GM18498 (cell line): Measurements from ENCODE around the gene MRLN.
"Not testable (repeated sequence)": the region's sequence is repeated elsewhere in the genome, so short reads cannot be mapped to it uniquely, and the experiment has no call there.

Experiments used
- ATAC-seq: cut with Tn5 transposase; IDR thresholded peaks from one replicate; pipeline ENCODE4 v1.9.1; 2021; ENCODE audit warnings: mild to moderate bottlenecking, moderate library complexity; ENCODE audit not compliant: unreplicated experiment

Gene MRLN

GRCh38 chr10:59753267-59753666, at the start of gene MRLN:
MRLN (minus strand) TSS chr10:59753455.
- no peak for ATAC-seq

GRCh38 chr10:59801171-59801570, 47.9 kb upstream of the MRLN start:
- ATAC-seq, result no peak

- no peak for ATAC-seq
Observed at GRCh38 chr10:59799421-59799820, 46.2 kb upstream of the MRLN start.

GRCh38 chr10:59793919-59794318, 40.7 kb upstream of the MRLN start:
- no peak for ATAC-seq

DNA sequence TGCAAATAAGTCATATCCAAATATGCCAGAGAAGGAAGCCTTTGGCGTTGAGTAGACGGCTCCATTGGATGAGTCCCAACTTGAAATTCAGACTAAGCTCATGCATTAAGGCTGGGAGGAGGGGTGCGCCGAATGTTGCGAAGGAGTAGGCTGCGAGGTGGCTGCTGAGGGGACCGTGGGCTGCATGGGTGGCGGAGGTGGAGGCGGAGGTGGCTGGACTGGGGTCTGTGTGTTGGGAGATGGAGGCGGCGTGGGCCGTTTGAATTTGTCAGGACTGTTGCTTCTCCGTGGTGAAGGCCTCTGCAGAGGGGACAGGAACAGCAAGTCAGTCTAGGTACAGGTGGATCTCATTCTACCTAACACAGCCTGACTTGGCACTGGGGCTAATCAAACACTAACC, 39.6 kb upstream of the MRLN start:
- no peak for ATAC-seq

DNA sequence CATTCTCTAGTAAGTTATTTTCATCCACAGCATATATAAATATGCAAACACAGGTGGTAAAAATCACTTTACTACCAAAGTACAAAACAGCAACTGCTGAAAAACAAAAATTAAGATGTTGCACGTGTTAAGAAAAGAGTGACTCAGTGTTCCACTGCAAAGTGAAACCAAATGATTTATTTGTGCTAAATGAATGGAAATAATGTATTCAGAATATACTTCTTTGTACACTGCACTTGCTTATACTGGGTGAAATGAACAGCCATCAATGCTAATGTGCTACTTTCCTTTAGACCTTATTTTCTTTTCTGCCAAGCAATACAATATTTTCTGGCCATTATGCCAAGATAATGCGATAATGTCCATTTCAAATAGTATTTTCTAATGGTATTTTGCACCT, 38.3 kb upstream of the MRLN start:
- no peak for ATAC-seq

DNA sequence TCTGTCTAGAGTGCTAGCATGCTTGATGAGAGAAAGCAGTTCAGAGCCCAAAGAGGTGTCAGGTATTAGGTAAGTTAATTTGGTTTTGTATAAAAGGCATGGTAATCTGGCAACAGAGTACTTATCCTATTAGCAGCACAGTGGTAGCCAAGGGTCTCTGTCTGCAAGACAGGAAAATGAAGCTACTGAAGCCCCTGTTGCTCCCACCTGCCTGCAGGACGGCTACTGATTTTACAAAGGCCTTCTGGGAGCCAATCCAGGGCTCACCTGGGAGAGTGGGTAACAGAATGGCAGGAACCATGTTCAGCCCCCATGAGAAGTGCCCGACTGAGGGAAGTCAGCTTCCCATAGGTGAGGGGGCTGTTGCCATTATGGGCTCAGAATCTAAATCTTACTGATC, 36.8 kb upstream of the MRLN start:
- ATAC-seq, result not testable (repeated sequence)

GRCh38 chr10:59788914-59789313, 35.7 kb upstream of the MRLN start:
- not testable (repeated sequence) for ATAC-seq

- not testable (repeated sequence) for ATAC-seq
Observed at GRCh38 chr10:59787032-59787431, 33.8 kb upstream of the MRLN start.

DNA sequence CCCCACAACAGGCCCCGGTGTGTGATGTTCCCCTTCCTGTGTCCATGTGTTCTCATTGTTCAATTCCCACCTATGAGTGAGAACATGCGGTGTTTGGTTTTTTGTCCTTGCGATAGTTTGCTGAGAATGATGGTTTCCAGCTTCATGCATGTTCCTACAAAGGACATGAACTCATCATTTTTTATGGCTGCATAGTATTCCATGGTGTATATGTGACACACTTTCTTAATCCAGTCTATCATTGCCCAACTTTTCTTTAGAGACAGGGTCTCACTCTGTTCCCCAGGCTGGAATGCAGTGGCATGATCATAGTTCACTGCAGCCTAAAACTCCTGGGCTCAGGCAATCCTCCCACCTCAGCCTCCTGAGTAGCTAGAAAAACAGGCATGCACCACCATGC, 32.2 kb upstream of the MRLN start:
- not testable (repeated sequence) for ATAC-seq

DNA sequence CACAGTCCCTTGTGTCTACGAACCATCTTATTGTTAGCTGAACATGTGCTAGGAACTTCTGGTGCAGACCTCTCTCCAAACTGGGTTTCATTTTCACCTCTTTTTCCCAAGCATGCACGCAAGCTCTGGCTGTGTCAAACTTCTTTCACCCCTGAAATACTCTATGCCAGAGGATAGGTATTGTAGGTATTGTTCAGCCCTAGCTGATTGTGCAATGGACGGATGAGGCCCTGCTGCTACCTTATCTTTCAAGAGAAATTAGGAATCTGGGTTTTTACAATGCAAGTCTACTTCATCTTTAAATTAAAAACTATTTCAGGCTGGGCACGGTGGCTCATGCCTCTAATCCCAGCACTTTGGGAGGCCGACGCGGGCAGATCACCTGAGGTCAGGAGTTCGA, 28.3 kb upstream of the MRLN start:
- ATAC-seq, result no peak

DNA sequence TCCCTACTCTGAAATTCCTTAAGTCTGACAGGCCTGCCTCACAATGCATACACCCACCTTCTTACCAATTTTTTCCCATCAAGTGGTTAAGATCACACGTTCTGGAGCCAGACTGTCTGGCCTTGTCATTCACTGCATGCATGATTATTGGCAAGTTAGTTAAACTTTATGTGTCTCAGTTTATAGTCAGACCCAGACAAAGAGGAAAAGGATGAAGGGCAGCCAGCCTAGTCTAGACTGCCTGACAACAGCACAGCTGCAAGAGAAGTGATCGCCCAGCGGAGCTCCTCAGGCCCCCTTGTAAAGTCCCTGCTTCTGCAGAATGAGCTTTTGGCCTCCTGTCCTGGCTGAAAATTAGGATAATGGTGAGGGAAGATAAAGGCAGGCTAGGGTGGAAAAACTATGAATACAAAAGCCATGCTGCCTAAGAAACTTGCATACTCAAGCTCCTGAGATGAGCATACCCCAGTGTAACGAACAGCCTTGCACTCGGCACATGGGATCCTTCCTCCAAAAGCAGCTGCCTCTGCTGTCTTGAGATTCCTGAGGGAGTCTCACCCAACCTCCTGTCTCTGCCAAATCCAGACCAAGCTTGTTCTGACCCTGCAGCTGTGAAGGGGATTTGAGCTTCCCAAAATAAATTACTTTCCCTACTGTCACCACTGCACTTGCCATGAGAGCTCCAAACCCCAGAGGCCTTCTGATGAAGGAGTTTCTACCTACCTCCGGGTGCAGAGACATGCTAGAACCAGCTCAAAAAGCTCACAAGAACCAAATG, 26.7 kb upstream of the MRLN start:
- ATAC-seq, result no peak

- no peak for ATAC-seq
Observed at GRCh38 chr10:59774451-59774850, 21.2 kb upstream of the MRLN start.

GRCh38 chr10:59773088-59773487, 19.8 kb upstream of the MRLN start:
- ATAC-seq, result no peak

DNA sequence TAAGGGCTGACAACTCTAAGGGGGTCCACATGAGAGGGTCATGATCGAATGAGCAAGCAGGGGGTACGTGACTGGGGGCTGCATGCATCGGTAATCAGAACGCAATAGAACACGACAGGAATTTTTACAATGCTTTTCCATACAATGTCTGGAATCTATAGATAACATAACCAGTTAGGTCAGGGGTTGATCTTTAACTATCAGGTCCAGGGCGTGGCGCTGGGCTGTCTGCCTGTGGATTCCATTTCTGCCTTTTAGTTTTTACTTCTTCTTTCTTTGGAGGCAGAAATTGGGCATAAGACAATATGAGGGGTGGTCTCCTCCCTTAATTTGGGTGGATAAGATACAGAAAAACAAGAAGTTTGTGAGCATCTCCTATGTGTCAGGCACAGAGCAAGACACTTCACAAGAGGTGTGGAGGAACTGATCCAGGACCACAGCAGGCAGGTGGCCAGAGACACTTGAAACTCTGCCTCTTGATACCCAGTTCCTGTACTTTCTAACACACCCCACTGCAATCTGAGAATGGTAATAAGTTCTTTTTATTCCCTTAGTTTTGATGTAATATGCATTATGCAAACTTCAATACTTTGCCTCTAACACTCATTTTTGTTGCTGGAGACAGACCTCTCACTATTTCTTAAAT, 18.0 kb upstream of the MRLN start:
- ATAC-seq, result no peak

DNA sequence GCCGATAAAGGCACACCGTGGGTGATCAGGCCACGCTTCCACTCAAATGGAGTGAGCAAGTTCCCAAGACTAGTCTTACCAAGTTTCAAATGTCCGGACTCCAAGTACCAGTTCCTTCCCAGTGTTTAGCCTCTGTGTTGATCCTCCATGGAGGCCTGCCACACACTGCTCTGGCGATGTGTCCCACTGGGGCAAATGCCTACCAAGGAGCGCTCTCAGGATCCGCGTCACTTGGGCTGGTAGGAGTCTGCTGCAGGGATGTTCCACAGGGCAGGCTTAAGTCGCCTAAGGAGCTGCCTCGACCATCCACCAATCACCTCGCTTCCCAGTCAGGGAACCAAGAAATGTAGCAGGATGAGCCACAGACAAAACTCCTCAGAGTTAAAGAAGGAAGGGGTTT, 17.4 kb upstream of the MRLN start:
- no peak for ATAC-seq

DNA sequence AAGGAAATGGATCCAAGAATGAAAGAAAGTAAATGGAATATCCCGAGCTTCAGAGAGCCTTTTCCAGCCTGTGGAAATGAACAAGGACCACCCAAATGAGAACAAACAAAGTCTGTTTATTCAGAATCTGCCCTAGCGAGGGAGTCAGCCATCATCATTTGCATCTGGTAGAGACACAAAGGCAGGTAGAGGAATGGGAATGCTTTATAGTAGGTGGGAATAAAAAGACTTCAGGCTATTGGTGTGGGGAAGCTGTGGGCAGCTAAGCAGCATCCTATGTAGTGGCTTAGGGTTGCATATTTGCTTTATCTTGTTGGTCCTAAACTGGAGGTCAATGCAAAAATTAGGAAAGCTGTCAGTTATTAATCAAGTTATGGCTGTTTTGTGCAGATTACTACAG, 9.2 kb upstream of the MRLN start:
- ATAC-seq, result no peak

DNA sequence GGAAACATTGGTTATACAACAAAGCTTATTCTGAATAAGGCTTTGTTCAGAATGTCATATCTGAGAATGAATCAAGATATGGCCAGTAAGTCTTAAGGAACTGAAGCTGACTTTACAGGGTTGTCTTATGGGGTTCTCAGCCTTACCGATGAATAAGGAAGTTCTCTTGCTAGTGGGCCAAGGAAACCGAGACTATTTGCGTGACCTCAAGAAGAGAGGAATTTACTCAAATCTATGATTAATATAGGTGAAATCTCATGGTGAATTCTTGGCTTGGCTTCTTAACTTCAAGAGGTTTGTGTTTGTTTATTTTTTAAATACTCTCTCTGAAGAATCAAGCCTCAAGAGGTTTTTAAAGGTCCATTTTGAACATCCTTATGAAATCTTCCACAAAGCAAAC, 4.7 kb upstream of the MRLN start:
- ATAC-seq, result no peak

DNA sequence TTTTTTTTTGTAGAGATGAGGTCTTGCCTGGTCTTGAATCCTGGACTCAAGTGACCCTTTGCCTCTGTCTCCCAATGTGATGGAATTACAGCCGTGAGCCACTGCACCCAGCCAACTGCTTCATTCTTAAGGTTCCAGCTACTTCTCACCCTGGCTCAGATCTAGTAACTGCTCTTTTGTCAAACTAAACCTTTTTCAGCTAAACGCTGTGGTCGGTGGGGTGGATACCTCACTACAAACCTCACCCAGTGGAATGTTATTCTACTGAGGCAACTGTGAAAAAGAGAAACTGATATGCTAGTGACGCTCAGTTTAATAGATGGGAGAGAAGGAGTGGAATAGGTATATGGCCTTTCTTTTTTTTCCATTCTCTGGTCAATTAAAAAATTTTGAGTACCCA, 1.7 kb upstream of the MRLN start:
- ATAC-seq, result no peak

DNA sequence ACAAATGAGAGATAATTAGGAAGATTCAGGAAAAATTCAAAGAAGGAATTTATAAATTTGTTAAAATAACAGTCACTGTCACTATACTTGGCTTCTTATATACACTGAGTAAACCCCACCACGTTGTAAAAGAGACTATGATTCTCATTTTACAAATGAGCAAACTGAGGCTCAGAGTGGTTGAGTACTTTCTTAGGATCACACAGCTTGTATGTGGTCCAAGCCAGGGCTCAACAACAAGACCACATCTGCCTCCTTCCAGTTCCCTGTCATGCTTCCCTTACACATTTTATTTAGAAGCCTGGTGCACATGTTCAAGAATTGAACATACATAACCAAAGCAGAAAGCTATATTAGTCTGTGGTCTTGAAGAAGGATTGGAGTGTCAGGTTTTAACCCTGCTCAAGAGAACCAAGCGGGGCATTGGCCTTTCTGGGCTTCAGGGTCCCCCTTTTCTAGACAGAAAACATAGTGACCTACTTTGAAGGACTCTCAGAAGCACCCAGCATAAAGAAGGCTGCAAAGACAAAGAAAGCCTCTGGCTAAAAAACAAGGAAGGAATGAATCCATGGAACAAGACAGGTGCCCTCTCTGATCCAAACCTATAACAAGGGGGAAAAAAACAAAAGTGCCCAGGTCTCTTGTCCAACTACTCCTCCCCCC, 846 bp downstream of the MRLN start:
- no peak for ATAC-seq

DNA sequence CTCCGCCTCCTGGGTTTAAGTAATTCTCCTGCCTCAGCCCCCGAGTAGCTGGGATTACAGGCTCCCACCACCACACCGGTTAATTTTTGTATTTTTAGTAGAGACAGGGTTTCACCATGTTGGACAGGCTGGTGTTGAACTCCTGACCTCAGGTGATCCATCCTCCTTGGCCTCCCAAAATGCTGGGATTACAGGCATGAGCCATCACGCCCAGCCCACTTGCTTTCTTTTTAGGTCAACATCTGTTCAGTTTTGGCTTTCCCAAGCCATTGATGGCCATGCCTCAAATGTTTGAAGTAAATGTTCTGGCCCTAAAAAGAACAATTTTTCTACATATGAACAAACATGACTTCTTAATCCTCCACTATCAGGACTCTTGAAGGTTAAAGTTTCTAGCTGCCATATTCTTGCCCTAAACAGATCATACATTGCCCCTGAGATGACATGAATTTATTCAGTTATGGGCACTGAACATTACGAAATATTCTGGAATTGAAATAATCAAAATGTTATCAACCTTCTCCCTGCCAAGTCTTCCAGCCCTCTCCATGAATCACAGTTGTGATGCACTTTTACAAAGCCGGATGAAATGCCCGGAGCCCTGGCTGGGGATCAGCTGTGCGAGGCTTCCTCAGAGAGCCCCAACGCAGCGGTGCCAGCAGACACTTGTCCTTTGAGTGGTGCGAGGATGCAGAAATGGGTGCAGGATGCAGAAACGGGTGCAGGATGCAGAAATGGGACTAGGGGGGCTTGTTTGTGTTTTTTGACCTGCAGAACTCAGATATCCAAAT, 2.9 kb downstream of the MRLN start:
- no peak for ATAC-seq
